ENCODE results near the gene GLRX.

The GLRX gene, protein sequence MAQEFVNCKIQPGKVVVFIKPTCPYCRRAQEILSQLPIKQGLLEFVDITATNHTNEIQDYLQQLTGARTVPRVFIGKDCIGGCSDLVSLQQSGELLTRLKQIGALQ

DNA sequence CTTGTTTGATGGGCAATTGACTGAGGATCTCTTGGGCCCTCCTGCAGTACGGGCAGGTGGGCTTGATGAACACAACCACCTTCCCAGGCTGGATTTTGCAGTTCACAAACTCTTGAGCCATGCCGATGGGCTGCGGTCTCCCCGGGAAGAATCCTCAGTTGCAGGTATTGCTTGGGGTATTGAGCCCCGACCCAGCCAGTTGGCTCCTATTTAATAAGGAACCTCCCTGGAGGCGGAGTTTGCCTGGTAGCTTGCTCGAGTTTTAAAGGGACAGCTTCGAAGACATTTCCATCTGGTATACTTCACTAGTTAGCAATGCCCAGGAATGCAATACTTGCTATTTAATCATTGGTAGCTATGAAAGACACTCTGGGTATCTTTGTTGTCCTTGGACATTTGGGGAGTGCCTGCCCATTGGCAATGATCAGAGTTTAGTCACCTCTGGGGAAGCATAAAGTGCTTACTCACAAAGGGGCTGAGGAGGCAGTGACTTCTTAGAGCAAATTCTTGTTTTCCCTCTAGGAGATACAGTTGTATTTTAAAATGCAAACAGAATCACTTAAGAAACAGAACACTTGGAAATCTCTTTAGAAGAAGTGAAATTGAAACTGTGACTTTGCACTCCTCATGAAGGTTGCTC is at the start of gene GLRX:
GLRX (minus strand) TSS at position 185 of the 640 bp plus-strand sequence; CDS start at position 121, 64 bp downstream.
- peak; percentile 65 for DNase-seq

DNA sequence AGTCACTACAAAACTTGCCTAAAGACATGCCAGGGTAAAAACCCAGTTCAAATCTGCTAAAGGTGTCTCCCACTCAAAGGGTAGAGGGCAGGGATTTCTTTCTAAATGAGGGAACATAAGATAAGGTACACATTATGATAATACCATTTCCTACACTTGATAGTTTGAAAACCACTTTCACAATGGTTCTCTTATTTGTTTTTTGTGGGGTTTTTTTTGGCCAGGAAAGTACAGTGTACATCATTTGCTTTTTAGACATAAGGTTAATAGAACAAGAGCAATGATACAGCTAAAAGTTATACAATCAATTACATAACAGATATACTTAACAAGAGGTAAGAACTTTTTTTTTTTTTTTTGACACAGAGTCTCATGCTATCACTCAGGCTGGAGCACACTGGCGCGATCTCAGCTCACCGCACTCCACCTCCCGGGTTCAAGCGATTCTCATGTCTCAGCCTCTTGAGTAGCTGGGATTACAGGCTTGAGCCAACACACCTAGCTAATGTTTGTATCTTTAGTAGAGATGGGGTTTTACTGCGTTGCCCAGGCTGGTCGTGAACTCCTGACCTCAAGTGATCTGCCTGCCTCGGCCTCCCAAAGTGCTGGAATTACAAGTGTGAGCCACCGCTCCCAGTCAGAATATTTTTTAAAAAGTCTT is 48.8 kb upstream of the GLRX start:
- DNase-seq: no peak

DNA sequence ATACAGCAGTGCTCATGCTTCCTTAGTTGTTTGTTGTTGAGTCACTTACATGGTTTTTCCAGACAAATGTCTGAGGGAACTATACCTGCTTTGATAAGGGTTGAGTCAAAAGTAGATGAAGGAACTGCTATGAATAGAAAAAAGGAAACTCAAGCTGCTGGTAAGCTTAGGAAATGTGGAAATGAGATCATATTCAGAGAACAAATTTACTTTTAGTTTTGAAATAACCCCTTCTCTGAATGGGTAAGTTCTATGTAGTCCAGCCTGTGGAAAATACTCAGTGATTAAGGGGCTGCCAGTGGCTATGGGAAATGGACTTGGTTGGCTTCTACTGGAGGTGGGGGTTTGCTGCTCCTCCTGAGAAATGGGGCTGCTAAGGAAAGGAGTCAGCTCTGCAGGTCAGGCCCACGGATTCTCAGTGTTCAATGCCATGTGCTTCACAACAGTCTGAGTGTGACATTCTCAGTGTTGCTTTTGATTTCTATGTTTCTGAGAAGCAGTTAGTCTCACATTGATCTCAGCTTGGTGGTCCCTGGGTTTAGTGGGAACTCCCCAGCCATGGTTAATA is 47.7 kb upstream of the GLRX start:
- DNase-seq: no peak

DNA sequence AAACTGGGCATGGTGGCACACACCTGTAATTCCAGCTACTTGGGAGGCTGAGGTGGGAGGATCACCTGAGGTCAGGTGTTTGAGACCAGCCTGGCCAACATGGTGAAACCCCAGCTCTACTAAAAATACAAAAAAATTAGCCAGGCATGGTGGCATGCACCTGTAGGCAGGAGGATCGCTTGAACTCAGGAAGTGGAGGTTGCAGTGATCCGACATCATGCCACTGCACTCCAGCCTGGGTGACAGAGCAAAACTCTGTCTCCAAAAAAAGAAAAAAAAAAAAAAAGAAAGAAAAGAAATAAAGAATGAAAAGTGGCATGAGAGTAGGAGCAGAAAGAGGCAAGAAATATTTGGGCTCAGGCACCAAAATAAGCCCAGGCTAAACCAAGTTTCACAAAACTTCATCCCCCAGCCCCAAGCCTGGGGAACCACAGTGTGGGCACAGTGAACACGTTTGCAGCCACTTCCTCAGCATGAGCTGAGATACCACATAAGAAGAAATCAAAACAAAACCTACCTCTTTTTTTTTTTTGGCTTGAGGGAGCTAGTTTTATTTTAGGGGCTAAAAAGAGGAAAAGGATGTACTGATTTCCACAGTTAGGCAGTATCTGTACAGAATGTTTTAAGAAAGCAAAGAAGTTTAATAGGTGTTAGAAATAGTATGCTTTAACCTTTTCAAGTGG is 46.8 kb upstream of the GLRX start:
- peak; percentile 52 for DNase-seq

DNA sequence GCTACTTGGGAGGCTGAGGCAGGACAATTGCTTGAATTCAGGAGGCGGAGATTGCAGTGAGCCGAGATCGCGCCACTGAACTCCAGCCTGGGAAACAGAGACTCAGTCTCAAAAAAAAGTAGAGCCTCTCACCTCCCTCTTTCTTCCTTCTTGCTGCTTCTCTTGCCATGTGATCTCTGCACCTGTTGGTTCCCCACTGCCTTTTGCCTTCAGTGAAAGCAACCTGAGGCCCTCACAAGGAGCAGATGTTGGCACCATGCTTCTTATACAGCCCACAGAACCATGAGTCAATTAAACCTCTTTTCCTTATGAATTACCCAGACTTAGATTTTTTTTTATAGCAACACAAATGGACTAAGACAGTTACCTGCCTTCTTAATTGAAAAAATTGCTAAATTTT is 45.6 kb upstream of the GLRX start:
- DNase-seq: no peak

DNA sequence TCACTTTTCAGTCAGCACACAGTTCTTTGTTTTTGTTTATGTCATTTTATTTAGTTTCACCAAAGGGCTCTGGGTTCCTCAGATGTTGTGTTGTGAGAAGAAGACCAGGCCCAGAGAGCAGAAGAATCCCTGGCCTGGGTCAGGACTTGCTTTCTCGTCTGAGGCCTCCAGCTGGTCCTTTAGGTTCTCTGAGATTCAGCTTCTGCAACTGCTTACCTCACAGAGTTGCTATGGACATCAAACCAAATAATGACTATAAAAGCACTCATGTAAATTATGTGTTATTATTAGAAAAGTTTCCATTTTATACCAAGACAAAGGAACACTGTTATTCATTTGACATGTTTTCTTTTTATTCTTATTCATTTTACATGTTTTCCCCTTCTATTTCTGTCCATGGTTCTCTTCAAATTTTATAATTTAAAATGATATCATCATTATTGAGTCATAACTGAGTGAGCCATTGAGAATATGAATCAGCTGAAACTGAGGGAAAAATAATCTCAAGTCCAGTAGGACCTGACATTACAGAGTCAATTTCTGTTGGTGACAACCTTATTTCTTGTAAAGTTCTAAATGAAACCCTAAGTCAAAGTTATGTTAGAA is 44.0 kb upstream of the GLRX start:
- DNase-seq: no peak

DNA sequence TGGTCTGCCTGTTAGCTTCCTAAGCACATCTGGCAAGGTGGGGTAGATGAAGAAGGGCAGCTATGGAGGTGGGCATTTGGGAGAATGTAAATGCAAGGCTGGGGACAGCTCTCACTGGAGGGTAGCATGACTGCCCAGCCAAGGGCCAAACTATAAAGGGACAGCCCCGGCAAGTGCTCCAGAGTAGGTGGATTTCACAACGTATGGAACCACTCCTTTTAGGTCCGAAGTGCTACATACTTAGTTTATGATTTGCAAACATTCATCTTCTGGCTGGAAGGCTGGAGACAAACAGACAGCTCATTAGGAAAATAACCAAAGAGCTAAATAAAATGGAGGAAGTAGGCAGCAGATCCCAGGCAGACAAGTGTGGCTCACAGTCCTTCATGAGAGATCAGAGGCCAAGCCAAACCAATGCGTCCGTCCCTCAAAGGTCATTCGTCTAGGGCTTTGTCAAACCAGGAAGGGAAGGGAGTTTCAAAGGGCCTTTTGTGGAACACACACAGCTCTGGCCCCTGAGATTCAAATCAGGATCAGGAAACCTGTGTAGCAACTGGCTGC is 42.5 kb upstream of the GLRX start:
- no peak for DNase-seq

DNA sequence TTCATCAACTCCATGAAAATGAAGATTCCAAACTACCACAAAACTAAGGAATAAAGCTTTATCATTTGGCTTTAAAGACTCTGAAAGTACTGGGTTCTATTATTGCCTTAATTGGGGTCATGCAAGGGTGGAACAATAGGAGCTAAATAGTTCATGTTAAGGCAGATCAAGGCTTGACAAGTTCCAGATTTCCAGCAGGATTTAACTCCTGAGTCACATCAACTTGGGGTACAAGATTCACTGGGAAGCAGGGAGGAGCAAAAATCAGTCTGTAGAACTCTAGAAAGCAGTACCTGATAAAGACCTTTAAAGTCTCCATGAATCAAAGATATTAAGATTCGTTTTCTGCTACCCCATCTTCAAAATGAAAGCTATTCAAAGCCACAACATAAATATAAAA is 41.9 kb upstream of the GLRX start:
- no peak for DNase-seq

DNA sequence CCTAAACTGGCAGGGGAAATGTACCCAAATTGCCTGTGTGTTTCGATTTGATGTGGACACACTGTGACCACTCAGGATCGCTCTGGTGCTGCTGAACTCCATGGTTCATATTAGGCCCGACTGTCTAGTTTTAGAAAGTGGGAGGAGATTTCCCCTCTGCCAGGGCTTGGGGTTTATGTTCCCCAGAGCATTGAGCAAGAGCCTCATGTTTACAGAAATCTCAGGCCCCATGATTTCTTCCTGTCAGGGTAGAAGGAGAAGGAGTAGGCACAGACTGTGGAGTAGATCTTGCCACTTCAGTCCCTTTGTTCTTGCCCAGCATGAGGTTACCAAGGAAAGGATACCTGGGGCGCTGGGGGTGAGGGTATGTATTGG is 40.8 kb upstream of the GLRX start:
- DNase-seq: no peak

DNA sequence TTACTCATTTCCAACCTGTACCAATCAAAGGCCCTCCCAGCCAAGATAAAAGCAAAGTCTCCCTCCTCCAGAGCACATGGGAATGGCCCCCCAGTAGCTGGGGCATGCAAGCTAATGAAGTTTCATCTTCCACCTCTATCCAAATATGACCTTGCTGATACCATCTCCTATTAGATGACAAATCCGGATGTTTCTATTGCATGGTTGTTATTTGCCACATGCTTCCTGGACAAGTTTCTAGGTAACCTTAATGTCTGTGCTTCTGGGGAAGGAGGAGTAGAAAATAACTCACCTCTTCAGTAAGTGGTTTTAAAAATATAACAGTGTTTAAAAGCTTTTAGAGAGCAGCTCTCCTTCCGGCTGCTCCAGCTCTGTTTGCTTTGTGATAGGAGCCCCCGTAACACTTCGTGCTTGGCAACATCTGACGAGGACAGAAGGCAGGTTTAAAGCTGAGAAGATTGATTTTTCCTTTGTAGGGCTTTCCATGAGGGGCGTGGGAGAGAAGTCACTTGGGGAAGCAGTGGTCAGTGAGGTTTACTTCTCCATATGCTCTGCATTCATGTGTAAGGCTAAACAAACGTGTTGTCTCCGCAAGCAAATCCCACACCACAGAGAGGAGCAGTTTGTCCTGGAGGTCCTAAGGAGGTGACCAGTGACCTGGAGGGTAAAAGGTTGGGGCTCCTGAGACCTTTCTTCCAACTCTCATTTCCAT is 40.3 kb upstream of the GLRX start:
- DNase-seq: no peak

DNA sequence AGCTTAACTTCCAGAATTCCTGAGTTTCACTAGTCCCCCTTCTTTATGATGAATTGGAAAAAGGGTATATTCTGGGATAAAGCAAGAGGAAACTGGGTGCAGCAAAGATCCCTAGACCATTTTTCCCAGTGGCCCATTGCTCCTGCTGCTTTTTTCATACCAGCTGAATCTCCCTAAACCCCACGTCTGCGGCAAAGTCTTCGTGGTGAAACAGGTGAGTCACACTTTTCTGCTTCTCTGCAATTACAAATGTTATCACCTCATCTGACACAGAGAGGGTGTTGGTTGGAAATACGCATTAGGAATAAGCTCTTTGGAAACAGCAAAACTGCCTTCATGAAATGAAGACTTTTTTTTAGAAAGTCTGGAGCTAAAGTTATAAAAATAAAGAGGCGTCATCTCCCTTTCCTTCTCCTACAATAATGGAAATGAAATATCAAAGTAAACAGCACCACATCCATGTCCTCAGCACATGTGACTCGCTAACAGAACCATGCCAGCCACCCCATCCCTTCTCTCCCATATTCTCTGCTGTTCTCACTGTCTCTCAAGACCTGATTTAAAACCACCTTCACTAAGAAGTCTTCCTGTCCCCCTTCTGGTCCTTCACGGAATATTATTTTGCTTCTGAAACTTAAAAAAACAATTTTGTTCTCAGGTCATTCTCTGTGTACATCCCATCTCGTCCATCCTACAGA is 39.5 kb upstream of the GLRX start:
- no peak for DNase-seq

DNA sequence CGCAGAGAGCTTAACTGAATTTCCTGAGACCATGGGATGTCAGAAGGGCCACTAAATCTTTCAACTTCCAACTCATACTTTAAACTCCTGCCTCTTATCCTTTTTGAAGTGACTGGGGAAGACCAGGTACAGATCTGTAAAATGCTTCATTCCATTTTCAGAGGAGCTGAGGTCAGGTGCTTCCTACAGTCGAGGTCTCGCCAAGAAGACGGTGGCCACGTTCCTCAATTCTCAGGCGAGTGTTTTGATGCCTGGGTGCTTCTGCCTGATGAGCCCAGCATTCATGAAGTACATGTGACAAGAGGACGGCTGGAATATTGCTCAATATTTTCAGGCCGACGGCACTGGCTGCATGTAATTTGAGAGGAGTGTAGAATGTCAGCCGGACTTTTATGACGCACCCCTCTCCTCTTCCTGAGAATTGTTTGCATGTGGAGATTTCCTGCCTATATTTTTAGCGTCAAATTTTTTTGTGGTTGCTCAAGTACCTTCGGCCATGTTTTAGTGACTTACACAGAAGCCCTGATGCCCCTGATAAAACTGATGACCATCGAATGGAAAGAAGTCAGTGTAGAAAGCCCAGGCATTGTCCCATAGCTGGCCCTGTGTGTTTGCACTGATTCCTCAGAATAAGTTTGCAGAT is 38.8 kb upstream of the GLRX start:
- DNase-seq: no peak

DNA sequence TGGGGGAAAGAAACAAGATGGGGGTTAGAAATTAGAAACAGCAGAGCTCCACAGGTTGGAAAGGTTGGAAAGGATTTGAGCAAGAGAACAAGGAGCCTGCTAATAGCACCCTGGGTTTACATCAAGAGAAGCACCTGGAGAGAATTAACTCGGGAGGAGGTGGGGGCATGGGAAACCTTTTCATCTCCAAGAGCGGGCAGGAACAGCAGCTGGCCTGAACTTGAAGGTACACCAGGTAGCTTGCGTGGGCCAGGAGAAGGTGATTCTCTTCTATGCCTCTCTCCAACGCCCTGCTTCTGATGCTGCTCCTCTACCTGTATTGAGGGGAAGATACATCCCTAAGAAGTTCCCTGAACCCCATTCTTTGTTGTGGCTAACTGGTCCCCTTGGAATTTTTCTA is 37.1 kb upstream of the GLRX start:
- no peak for DNase-seq

DNA sequence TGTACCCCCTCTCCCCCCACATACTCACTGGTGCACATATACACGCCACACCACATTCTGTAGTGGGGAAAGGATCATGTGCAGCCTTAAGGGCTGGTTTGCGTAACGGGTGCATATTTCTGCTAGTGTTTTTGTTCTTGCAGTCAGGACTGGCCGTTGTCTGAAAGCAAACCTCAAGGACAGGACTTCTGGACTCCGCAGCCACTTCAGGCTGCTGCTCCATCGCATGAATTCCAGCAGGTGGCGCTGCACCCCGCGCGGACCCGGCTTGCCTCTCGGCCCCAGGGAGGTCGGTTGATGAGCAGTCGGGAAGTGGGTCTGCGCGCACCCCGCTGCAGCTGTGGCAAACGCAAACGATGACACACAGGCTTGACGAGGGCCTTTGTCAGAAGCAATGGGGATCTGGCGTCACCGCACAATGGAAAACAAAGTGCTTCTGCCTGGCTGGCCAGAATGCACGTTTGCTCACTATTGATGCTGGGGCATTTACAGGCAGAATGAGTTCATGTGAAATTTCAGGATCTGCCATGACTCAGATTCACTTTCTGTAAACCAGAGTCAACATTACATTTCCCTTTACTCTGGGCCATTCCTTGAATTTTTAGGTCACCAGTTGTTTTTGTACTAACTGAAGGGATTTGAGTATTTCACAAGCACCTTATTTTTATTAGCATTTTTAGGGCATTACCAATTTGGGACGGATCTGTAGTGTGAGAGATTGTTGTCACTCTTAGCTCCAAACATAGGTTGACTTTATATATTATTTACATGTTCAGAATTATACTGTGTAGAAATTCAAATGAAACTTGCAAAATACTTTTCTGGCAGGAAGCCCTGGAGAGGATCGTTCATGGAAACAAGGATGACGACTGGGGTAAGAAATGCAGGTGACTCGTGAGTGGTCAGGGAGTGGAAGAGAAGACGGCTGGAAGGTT is 36.4 kb upstream of the GLRX start:
- DNase-seq: peak; percentile 85

DNA sequence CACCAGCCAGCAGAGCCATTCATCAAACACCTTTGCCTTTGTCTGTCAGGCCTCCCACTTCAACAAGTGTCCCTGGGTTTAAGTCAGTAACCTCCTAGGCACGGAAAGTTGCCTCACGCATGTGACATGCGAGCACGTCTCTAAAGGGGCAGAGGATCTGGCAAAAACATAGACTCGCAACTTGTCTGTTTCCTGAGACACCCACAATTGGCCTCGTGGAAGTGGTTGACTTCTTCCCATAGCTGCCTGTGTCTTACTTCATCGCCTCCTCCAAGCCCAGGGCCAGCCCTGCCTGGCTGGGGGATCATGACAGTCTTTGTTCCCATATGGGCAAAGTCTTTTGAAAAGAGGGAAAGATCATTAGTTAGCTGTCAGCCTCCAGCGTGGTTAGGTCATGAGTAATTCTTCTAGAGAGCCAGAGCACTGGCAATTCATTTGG is 35.5 kb upstream of the GLRX start:
- no peak for DNase-seq

DNA sequence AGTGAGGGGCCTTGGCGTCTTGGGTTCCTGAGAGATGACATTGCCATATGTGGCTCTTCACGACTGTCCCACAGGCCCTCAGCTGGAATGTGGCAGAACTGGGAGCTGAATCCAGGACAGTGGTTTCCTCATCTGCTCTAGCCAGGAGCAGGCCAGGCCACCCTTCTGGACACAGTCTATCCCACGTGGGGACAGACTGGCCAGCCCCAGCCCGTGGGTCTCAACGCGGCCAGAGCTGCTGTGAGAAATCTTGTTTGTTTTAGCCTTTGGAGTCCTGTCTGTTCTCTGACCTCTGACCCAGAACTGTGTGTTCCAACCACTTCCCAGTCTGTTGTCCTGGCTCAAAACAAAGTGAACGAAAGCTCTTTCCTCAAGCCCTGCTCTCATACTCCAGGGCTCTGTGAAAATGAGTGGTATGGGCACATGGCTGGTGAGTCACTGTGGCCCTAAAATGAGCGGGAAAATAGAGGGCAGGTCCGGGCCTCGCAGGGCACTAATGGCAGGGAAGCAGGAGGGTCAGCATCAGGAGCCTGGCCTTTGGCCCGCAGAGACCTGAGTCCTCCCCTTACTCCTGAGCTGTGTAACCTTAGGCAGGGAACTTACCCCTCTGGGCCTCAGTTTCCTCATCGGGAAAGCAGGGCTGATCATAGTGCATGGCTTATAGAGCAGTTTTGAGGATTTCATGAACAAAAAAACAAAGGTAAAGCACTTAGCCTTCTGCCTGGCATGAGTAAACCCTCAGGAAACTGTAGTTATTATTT is 34.8 kb upstream of the GLRX start:
- no peak for DNase-seq

DNA sequence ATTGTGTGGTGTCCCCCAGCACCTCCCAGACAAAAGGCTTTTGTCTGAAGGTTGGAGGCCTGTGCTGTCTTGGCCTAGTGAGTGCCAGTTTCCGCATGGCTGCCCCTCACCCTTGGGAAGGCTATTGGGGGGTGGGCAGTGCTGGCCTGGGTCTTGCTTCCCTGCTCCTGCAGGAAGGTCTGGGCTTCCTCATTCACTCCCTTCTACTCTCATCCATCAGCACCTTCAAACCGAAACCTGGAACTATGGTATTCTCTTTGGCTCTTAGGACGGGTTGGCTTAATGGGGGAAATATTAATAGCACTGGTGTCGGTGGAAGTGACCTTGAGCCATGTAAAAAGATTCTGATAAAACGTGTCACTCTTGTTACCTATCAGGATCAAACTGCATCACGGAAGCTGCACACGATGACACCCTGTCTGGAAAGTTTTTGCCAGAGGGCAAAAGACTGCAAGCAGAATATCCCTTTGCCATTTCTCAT is 34.0 kb upstream of the GLRX start:
- no peak for DNase-seq

DNA sequence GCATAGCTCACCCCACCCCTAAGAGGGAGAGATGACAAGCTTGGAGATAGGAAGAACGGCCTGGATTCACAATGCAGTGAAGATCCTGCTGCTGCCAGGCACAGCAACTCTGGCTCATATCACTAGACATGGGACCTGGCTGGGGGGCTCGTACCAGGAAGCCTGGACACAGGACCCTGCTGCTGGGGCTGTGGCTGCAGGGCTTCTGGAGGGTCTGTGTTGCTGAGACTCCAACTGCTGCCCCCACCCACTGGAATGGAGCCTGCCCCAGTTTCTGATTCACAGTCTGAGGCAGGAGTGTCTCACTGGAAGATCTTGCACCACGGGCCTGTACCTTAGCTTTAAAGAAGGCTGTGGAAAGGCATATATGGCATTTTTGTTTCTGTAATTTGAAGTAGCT is 31.0 kb upstream of the GLRX start:
- no peak for DNase-seq

DNA sequence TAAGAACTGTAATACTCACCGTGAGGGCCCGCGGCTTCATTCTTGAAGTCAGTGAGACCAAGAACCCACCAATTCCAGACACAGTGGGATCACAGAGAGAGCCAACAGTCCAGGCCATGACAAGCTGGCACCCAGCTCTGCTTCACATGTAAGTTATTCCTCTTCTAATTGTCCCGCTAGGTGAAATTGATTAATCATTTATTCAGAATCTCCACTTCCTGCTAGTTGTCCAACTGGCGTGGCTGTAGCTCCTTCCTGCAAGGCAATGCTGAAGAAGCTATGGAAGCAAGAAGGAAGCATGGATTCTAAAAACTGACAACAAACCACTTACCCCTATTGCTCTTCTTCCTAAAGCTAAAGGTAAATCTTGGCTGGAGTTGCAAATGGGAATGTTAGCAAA is 30.0 kb upstream of the GLRX start:
- DNase-seq: no peak

Data from CD4-positive, alpha-beta T cell treated with Interleukin-12 subunit alpha and Interleukin-12 subunit beta, for 1 hour (primary cell).